ENCODE measurements around the gene WDR70. TPM values are rescaled to one million over a fixed set of nuclear protein-coding genes. Genes with fewer than 3 reads are reported as not detected.
"Not testable (repeated sequence)": the region's sequence is repeated elsewhere in the genome, so short reads cannot be mapped to it uniquely, and the experiment has no call there.

The WDR70 gene
- total RNA-seq, 1 donor from 2014 or later = 53.4 TPM

DNA sequence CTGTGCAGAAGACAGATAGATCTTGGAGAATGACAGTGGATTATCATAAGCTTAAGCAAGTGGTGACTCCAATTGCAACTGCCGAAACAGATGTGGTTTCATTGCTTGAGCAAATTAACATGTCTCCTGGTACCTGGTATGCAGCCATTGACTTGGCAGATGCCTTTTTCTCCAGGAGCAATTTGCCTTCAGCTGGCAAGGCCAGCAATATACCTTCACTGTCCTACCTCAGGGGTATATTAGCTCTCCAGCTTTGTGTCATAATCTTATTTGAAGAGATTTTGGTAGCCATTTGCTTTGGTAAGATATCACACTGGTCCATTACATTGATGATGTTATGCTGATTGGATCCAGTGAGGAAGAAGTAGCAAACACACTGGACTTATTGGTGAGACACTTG lies 417.3 kb downstream of the WDR70 start:
- DNase-seq (ENCODE audit: low spot score) = not testable (repeated sequence)

DNA sequence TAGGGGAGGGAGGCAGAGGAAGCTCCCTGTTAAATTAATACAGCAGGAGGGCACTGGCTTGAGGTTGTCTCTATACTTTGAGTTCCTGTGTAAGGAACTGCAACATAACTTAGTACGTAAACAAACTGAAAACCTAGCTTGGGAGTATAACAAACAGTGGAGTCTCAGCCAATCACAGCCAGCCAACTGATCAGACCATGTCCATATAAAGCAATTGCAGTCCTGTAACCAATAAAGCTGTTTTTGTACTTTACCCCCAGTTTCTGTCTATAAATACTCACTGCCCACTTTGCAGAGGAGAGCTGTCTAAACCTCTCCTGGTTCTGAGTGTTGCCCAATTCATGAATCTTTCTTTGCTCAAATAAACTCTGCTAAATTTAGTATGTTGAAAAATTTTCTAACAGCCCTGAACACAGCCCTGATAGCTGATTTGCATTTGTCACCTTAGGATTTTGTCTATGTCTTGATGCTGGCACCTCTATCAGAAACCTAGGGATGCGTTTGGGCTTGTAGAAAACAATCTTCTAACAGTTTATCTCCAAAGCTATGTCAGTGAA lies 420.8 kb downstream of the WDR70 start:
- no peak for DNase-seq (ENCODE audit: low spot score)

DNA sequence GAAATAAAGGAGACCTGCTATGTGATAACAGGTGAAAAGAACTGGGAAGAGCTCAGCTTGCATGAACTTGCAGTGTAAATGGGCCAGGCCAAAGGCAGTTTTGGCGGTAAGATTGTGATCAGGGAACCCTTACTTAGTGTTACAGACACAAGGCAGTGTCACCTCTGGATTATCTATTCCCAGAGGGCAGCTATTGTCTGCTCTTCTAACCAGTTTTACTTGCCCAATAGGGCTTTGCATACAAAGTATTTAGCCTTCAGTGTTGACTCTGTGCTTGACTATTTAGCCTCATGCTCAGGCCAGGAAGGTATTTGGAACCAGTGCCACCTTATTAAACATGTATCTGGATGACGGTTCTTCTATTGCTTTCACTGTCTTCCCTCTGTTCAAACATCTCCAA lies 422.4 kb downstream of the WDR70 start:
- no peak for DNase-seq (ENCODE audit: low spot score)

Other genes starting within 250 kb of the WDR70 start
- gene CPLANE1, start 129.9 kb upstream of the WDR70 start, total RNA-seq = 30.0 TPM
- gene NUP155, start 8.2 kb upstream of the WDR70 start, total RNA-seq = 32.4 TPM